Left colon (tissue), 2 donors: ENCODE results near the gene FBXL12. TPM values are rescaled to one million over a fixed set of nuclear protein-coding genes. Genes with fewer than 3 reads are reported as not detected.

Experiments used
- total RNA-seq, 2 donors: library from RNA; stranded (reverse); fragmentation: NEBNext Ultra II Directional; extraction: Animal tissue kit (Norgen Biotek cat#: 25700); gene quantifications; one replicate each; pipeline ENCODE4 v1.2.1, GENCODE V29; 2021
- donor health status: DM: no; HTN: no; CAD: no.
- donor health status: DM: yes; HTN: yes; CAD: no.

Gene FBXL12
- total RNA-seq, 2 donors from 2014 or later: 26.5 to 31.1 TPM

Other genes starting within 250 kb of the FBXL12 start
- gene ZNF121, start 234.6 kb downstream of the FBXL12 start, total RNA-seq: 10 to 100 TPM; 17.1 to 22.8 TPM
- 10 to 100 TPM; 23.1 to 26.3 TPM for gene ZNF561, start 197.8 kb downstream of the FBXL12 start, total RNA-seq
- gene ZNF562, start 144.0 kb downstream of the FBXL12 start, total RNA-seq: 10 to 100 TPM; 34.8 to 37.2 TPM
- 10 to 100 TPM; 10.2 to 11.9 TPM for gene ZNF846, start 50.3 kb downstream of the FBXL12 start, total RNA-seq
- gene UBL5, start 8.8 kb upstream of the FBXL12 start, total RNA-seq: 100 to 1,000 TPM; 280 to 315 TPM
- 10 to 100 TPM; 44.3 to 48.2 TPM for gene PIN1, start 16.2 kb upstream of the FBXL12 start, total RNA-seq
- 1 to 10 TPM; 1.6 to 1.9 TPM for gene OLFM2, start 117.4 kb upstream of the FBXL12 start, total RNA-seq
- 1 to 10 TPM; 2.9 to 4.0 TPM for gene COL5A3, start 191.4 kb upstream of the FBXL12 start, total RNA-seq
- not detected for gene RDH8, start 194.4 kb upstream of the FBXL12 start, total RNA-seq